K562 (cell line): ENCODE measurements around the gene RGS7BP. TPM values are rescaled to one million over a fixed set of nuclear protein-coding genes. Genes with fewer than 3 reads are reported as not detected.

Source experiments
- ATAC-seq: fragments of 200-7000 bp; cut with Tn5 transposase; 3 replicates; pipeline ENCODE4 v1.9.1; 2020; ENCODE audit warnings: moderate library complexity
- BruUV-seq: library from RNA; stranded (reverse); fragments of 400-500 nt; replicated peaks from 2 replicates; lab custom pipeline; 2021; lab: Mats Ljungman, UMichigan
- CTCF ChIA-PET: fragments of 300-600 bp; formaldehyde crosslinking; extraction: SDS; loops from one replicate; lab custom pipeline; 2021; ENCODE audit warnings: low intra/inter-chr PET ratio; lab: Yijun Ruan, JAX
- POLR2A ChIA-PET: fragments of 300-600, 350-650 bp; sonication (Branson Sonifier 250); formaldehyde crosslinking; extraction: SDS; loops from one replicate; lab custom pipeline; 2021; ENCODE audit warnings: antibody characterized with exemption, inconsistent platforms; lab: Yijun Ruan, JAX
- DNase-seq, 4 experiments: peaks; one replicate each; pipeline versions ENCODE4 v3.0.0 to v3.0.0-alpha.2; 2011 to 2018; ENCODE audit warnings: low spot score in 3 of 4, mixed read lengths in 3 of 4; ENCODE audit errors: extremely low read depth in 1 of 4
- FAIRE-seq: peaks from 2 replicates; lab custom pipeline; 2011; peaks lifted over from hg19 to GRCh38; lab: Jason Lieb, UNC
- H2AFZ ChIP-seq: 2 replicates; pipeline ENCODE4 v1.6.0; 2011; ENCODE audit warnings: low read depth, low read length, control low read depth, inconsistent platforms
- H3K27ac ChIP-seq: fragments of 200-600 bp; 3 replicates; pipeline ENCODE4 v1.8.0; 2011; ENCODE audit warnings: low read depth, mild to moderate bottlenecking, control low read depth, inconsistent platforms, low read length, moderate library complexity, mixed read lengths; ENCODE audit errors: extremely low read depth
- H3K27me3 ChIP-seq, 2 experiments: fragments of 300-600 bp in 1 of 2; 2 replicates in 1 of 2; 3 replicates in 1 of 2; pipeline versions ENCODE4 v1.6.0 to v1.8.0; 2011; ENCODE audit warnings: inconsistent platforms in 2 of 2, low read length in 2 of 2, mild to moderate bottlenecking in 1 of 2, mixed read lengths in 1 of 2, moderate library complexity in 1 of 2; ENCODE audit not compliant: control insufficient read depth in 2 of 2, insufficient read depth in 2 of 2
- H3K36me3 ChIP-seq: fragments of 300-600 bp; 3 replicates; pipeline ENCODE4 v1.8.0; 2011; ENCODE audit warnings: mild to moderate bottlenecking, low read length, inconsistent platforms; ENCODE audit not compliant: control insufficient read depth, insufficient read depth
- H3K4me1 ChIP-seq, 2 experiments: fragments of 200-600 bp in 1 of 2; replicated peaks in 1 of 2; 2 replicates in 1 of 2; 3 replicates in 1 of 2; pipeline versions ENCODE4 v1.5.1 to v1.8.0; 2011; ENCODE audit warnings: inconsistent platforms in 2 of 2, low read length in 2 of 2, mild to moderate bottlenecking in 1 of 2, mixed read lengths in 1 of 2, moderate library complexity in 1 of 2; ENCODE audit not compliant: control insufficient read depth in 2 of 2, insufficient read depth in 2 of 2
- H3K4me2 ChIP-seq: 2 replicates; pipeline ENCODE4 v1.6.1; 2011; ENCODE audit warnings: low read length, control low read depth, inconsistent platforms, mixed read lengths; ENCODE audit not compliant: insufficient read depth
- H3K4me3 ChIP-seq: fragments of 200-600 bp; sonication (generic), shearing (Covaris generic); 2 replicates; pipeline ENCODE4 v1.5.1; 2016; ENCODE audit warnings: control low read depth, inconsistent platforms
- H3K79me2 ChIP-seq: fragments of 200-600 bp; 3 replicates; pipeline ENCODE4 v1.8.0; 2011; ENCODE audit warnings: low read length, inconsistent platforms; ENCODE audit not compliant: control insufficient read depth, insufficient read depth
- H3K9ac ChIP-seq, 2 experiments: 2 replicates each; pipeline versions ENCODE4 v1.6.0 to v1.6.1; 2011; ENCODE audit warnings: low read depth in 2 of 2, low read length in 2 of 2, control low read depth in 1 of 2, inconsistent platforms in 1 of 2, mild to moderate bottlenecking in 1 of 2, mixed read lengths in 1 of 2; ENCODE audit not compliant: insufficient read depth in 1 of 2
- H3K9me1 ChIP-seq: one replicate; pipeline ENCODE4 v1.6.0; 2011; ENCODE audit warnings: inconsistent platforms, mild to moderate bottlenecking, low read length, moderate library complexity; ENCODE audit not compliant: control insufficient read depth, insufficient read depth
- H3K9me3 ChIP-seq: replicated peaks from 2 replicates; pipeline ENCODE4 v1.5.1; 2011; ENCODE audit warnings: low read depth, low read length, inconsistent platforms; ENCODE audit not compliant: control insufficient read depth, insufficient read depth
- H4K20me1 ChIP-seq: replicated peaks from 2 replicates; pipeline ENCODE4 v1.6.1; 2011; ENCODE audit warnings: low read length, inconsistent platforms, mixed read lengths; ENCODE audit not compliant: control insufficient read depth, insufficient read depth
- GTF2A2 ChIP-seq: IDR thresholded peaks from 2 replicates; pipeline ENCODE4 v1.6.1; 2016; ENCODE audit warnings: mild to moderate bottlenecking, missing genetic modification characterization, missing compliant biosample characterization
- MCM3 ChIP-seq: fragments of 450-650 bp; IDR thresholded peaks from 2 replicates; pipeline ENCODE4 v1.6.1; 2016
- MCM5 ChIP-seq: fragments of 450-650 bp; IDR thresholded peaks from 2 replicates; pipeline ENCODE4 v1.6.1; 2016; ENCODE audit warnings: low read depth
- NFE2 ChIP-seq: IDR thresholded peaks from 2 replicates; pipeline ENCODE4 v1.6.1; 2014; ENCODE audit warnings: antibody characterized with exemption, low read depth
- NUFIP1 ChIP-seq: fragments of 450-650 bp; IDR thresholded peaks from 2 replicates; pipeline ENCODE4 v1.6.1; 2018; ENCODE audit not compliant: partially characterized antibody
- PPARD ChIP-seq: fragments of 250-450 bp; sonication (Bioruptor Pico); IDR thresholded peaks from 2 replicates; pipeline ENCODE4 v1.8.0; 2022; ENCODE audit warnings: inconsistent platforms, mild to moderate bottlenecking, moderate library complexity
- ZNF133 ChIP-seq: fragments of 250-450 bp; sonication (Bioruptor Pico); IDR thresholded peaks from 2 replicates; pipeline ENCODE4 v1.4.0; 2020; ENCODE audit warnings: mild to moderate bottlenecking
- WGBS: fragments of 100-300 bp; shearing (Covaris generic); methylation state at CpG from one replicate; pipeline ENCODE4 v1.1.6; 2016; ENCODE audit warnings: low coverage, mixed read lengths; ENCODE audit not compliant: insufficient coverage; ENCODE audit errors: missing lambda C conversion rate; 5-methylcytosine and 5-hydroxymethylcytosine counted together
- in situ Hi-C: fragments of 300-500 bp; cut with MboI; formaldehyde crosslinking; loops from 4 replicates; pipeline ENCODE4 v1.15.0; 2018; ENCODE audit warnings: inconsistent platforms, mixed read lengths
- intact Hi-C: fragments of 100-400 bp; cut with micrococcal nuclease; formaldehyde crosslinking; loops from 2 replicates; pipeline ENCODE4 v1.14.2; 2022
- polyA plus RNA-seq, 8 experiments: library from polyadenylated mRNA; depleted of rRNA in 4 of 8; stranded (reverse) in 5 of 8; unstranded in 3 of 8; fragments of >200 nt; fragmentation: Nextera tagmentation in 2 of 8; fragmentation: Illumina TruSeq in 1 of 8; extraction: Ambion mirVana in 2 of 8; extraction: Trizol in 1 of 8; gene quantifications; 2 replicates each; pipeline versions ENCODE4 v1.2.1 to v1.2.3, GENCODE V29; 2011 to 2014; ENCODE audit warnings: inconsistent platforms in 1 of 8, missing spikeins in 1 of 8
- total RNA-seq, 7 experiments: library from RNA; depleted of rRNA in 6 of 7; stranded (reverse); fragments of >200 nt in 6 of 7; fragmentation: Illumina TruSeq in 2 of 7; extraction: Trizol in 2 of 7; gene quantifications; 2 replicates each; pipeline versions ENCODE4 v1.2.1 to v1.2.3, GENCODE V29; 2011 to 2021; ENCODE audit warnings: low replicate concordance in 1 of 7
- TF ChIP-seq, protein P1 (sequence below): fragments of 250-450 bp; sonication (Bioruptor Pico); IDR thresholded peaks from 2 replicates; pipeline ENCODE4 v1.8.0; 2021; ENCODE audit warnings: mild to moderate bottlenecking, moderate library complexity
- TF ChIP-seq, protein P2 (sequence below): fragments of 450-650 bp; IDR thresholded peaks from 2 replicates; pipeline ENCODE4 v1.6.1; 2016; ENCODE audit warnings: mild to moderate bottlenecking

Gene RGS7BP
- total and polyA plus RNA-seq, 9 of the 15 experiments (the other 6 are each of a cell fraction or from before 2014, with no cell fraction given): not detected

DNA sequence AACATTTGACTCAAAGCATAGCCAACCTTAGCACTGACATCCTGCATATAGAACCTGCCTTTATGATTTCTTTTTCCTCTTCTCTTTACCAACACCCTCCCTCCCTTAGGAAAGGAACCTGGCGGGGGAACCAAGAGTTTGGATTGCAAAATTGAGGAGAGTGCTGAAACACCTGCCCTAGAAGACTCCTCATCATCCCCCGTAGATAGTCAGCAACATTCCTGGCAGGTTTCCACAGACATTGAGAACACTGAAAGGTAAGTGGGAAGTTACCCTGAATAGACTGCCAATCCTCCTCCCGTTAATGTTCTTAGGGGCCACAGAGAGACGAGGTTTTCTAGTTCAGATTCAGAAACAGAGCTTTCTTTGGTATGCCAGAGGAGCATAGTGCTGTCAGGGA, 88.8 kb downstream of the RGS7BP start:
- no peak overlapping the region for H2AFZ ChIP-seq
- H4K20me1 ChIP-seq: no peaks in the 10 kb centered on the region
- no peaks in the 10 kb centered on the region for H3K79me2 ChIP-seq
- no peaks in the 10 kb centered on the region for H3K36me3 ChIP-seq
- no peaks in the 10 kb centered on the region for H3K27me3 ChIP-seq
- TF ChIP-seq NFE2 (no peak), GTF2A2 (tag) (no peak), NUFIP1 (no peak), PPARD (no peak), ZNF133 (CRISPR knock-in tag) (no peak), MCM5 (no peak), MCM3 (no peak)
- TF ChIP-seq, protein P1, sequence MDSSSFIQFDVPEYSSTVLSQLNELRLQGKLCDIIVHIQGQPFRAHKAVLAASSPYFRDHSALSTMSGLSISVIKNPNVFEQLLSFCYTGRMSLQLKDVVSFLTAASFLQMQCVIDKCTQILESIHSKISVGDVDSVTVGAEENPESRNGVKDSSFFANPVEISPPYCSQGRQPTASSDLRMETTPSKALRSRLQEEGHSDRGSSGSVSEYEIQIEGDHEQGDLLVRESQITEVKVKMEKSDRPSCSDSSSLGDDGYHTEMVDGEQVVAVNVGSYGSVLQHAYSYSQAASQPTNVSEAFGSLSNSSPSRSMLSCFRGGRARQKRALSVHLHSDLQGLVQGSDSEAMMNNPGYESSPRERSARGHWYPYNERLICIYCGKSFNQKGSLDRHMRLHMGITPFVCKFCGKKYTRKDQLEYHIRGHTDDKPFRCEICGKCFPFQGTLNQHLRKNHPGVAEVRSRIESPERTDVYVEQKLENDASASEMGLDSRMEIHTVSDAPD (CRISPR knock-in tag): no peak
- TF ChIP-seq, protein P2, sequence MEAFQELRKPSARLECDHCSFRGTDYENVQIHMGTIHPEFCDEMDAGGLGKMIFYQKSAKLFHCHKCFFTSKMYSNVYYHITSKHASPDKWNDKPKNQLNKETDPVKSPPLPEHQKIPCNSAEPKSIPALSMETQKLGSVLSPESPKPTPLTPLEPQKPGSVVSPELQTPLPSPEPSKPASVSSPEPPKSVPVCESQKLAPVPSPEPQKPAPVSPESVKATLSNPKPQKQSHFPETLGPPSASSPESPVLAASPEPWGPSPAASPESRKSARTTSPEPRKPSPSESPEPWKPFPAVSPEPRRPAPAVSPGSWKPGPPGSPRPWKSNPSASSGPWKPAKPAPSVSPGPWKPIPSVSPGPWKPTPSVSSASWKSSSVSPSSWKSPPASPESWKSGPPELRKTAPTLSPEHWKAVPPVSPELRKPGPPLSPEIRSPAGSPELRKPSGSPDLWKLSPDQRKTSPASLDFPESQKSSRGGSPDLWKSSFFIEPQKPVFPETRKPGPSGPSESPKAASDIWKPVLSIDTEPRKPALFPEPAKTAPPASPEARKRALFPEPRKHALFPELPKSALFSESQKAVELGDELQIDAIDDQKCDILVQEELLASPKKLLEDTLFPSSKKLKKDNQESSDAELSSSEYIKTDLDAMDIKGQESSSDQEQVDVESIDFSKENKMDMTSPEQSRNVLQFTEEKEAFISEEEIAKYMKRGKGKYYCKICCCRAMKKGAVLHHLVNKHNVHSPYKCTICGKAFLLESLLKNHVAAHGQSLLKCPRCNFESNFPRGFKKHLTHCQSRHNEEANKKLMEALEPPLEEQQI: no peak
- TF ChIP-seq, all 486 proteins: peak for 0
- Histone ChIP-seq H3K9me3 (no peaks in the 10 kb centered on the region), H3K4me2 (no peak overlapping the region), H3K4me1 (no peaks in the 10 kb centered on the region), H3K27ac (no peak overlapping the region), H3K4me3 (no peak overlapping the region), H3K9me1 (no peaks in the 10 kb centered on the region), H3K9ac (no peak overlapping the region)
- ATAC-seq (no peak), FAIRE-seq (no peak), DNase-seq (no peak)
- ChIA-PET POLR2A (interaction anchor here (0.7 kb wide), 1 partner anchor 23 kb away, joined by 3 read pairs; no protein-coding TSS in a partner anchor), CTCF (no interaction called here)
- no TSS peak for BruUV-seq
- intact Hi-C loops (no loop called here), in situ Hi-C loops (no loop called here)
- WGBS: 0% methylated on average over 4 of the region's 4 CpGs
